ENCODE measurements around the gene FAM98B.

DNA sequence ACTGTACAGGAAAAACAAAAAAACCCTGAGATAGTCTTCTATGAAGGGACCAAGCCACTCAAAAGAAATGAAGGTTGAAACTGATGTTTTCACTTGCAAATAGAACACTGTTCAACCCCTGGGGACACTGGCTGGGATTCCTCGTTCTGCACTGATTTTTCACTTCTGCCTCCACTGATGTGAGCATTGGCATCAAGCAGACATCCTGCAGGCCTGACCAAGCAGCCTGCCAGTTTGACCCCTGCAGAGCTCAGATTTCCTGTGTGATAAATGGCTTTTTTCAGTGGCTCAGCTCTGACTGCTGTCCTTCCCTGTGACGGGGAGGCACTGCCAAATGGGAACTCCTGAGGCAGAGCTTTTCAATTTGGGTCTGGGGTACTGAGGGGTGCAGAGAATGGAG lies 60.7 kb downstream of the FAM98B start:
- TF ChIP-seq, protein P1, sequence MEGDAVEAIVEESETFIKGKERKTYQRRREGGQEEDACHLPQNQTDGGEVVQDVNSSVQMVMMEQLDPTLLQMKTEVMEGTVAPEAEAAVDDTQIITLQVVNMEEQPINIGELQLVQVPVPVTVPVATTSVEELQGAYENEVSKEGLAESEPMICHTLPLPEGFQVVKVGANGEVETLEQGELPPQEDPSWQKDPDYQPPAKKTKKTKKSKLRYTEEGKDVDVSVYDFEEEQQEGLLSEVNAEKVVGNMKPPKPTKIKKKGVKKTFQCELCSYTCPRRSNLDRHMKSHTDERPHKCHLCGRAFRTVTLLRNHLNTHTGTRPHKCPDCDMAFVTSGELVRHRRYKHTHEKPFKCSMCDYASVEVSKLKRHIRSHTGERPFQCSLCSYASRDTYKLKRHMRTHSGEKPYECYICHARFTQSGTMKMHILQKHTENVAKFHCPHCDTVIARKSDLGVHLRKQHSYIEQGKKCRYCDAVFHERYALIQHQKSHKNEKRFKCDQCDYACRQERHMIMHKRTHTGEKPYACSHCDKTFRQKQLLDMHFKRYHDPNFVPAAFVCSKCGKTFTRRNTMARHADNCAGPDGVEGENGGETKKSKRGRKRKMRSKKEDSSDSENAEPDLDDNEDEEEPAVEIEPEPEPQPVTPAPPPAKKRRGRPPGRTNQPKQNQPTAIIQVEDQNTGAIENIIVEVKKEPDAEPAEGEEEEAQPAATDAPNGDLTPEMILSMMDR (conservative IDR thresholded peaks at IDR 0.05; ENCODE audit: low read depth in 2 of 2), result no peak
- no peak for TF ChIP-seq EZH2 (IDR thresholded peaks at IDR 0.05; ENCODE audit: low read depth, unreplicated experiment)
- TF ChIP-seq EZH2phosphoT487 (IDR thresholded peaks at IDR 0.05; ENCODE audit: unreplicated experiment), result no peak
- TF ChIP-seq, protein P2, sequence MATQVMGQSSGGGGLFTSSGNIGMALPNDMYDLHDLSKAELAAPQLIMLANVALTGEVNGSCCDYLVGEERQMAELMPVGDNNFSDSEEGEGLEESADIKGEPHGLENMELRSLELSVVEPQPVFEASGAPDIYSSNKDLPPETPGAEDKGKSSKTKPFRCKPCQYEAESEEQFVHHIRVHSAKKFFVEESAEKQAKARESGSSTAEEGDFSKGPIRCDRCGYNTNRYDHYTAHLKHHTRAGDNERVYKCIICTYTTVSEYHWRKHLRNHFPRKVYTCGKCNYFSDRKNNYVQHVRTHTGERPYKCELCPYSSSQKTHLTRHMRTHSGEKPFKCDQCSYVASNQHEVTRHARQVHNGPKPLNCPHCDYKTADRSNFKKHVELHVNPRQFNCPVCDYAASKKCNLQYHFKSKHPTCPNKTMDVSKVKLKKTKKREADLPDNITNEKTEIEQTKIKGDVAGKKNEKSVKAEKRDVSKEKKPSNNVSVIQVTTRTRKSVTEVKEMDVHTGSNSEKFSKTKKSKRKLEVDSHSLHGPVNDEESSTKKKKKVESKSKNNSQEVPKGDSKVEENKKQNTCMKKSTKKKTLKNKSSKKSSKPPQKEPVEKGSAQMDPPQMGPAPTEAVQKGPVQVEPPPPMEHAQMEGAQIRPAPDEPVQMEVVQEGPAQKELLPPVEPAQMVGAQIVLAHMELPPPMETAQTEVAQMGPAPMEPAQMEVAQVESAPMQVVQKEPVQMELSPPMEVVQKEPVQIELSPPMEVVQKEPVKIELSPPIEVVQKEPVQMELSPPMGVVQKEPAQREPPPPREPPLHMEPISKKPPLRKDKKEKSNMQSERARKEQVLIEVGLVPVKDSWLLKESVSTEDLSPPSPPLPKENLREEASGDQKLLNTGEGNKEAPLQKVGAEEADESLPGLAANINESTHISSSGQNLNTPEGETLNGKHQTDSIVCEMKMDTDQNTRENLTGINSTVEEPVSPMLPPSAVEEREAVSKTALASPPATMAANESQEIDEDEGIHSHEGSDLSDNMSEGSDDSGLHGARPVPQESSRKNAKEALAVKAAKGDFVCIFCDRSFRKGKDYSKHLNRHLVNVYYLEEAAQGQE (IDR thresholded peaks at IDR 0.05; ENCODE audit: unreplicated experiment), result no peak
- TF ChIP-seq, protein P3, sequence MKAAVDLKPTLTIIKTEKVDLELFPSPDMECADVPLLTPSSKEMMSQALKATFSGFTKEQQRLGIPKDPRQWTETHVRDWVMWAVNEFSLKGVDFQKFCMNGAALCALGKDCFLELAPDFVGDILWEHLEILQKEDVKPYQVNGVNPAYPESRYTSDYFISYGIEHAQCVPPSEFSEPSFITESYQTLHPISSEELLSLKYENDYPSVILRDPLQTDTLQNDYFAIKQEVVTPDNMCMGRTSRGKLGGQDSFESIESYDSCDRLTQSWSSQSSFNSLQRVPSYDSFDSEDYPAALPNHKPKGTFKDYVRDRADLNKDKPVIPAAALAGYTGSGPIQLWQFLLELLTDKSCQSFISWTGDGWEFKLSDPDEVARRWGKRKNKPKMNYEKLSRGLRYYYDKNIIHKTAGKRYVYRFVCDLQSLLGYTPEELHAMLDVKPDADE (IDR thresholded peaks at IDR 0.05), result no peak
- TF ChIP-seq POLR2AphosphoS5 (IDR thresholded peaks at IDR 0.05; ENCODE audit: low read depth), result no peak

Data from GM23338 (cell line).